H9 (cell line): Measurements from ENCODE around the gene FXN. TPM values are rescaled to one million over a fixed set of nuclear protein-coding genes. Genes with fewer than 3 reads are reported as not detected.

Experiments
- DNase-seq: peaks from one replicate; pipeline ENCODE4 v3.0.0-alpha.2; 2017
- H2AFZ ChIP-seq: one replicate; pipeline ENCODE4 v1.6.1; 2013; ENCODE audit warnings: mild to moderate bottlenecking, low read length, control low read depth, moderate library complexity
- H2AK5ac ChIP-seq: 2 replicates; pipeline ENCODE4 v1.6.1; 2013; ENCODE audit warnings: low read length, control low read depth, mixed read lengths; ENCODE audit not compliant: insufficient read length
- H2BK120ac ChIP-seq: one replicate; pipeline ENCODE4 v1.6.1; 2013; ENCODE audit warnings: low read depth, mild to moderate bottlenecking, low read length, control low read depth, inconsistent platforms; ENCODE audit not compliant: poor library complexity, severe bottlenecking
- H2BK12ac ChIP-seq: 2 replicates; pipeline ENCODE4 v1.6.1; 2013; ENCODE audit warnings: low read length, control low read depth, mixed read lengths, low read depth; ENCODE audit not compliant: insufficient read length
- H2BK15ac ChIP-seq: 2 replicates; pipeline ENCODE4 v1.6.1; 2013; ENCODE audit warnings: low read depth, low read length, control low read depth
- H2BK20ac ChIP-seq: one replicate; pipeline ENCODE4 v1.6.1; 2013; ENCODE audit warnings: low read depth, mild to moderate bottlenecking, low read length, control low read depth, inconsistent platforms; ENCODE audit not compliant: poor library complexity, severe bottlenecking
- H2BK5ac ChIP-seq: 2 replicates; pipeline ENCODE4 v1.6.1; 2013; ENCODE audit warnings: low read length, control low read depth, mixed read lengths; ENCODE audit not compliant: insufficient read length
- H3K14ac ChIP-seq: 2 replicates; pipeline ENCODE4 v1.6.1; 2013; ENCODE audit warnings: low read length, control low read depth; ENCODE audit not compliant: insufficient read depth
- H3K18ac ChIP-seq: 2 replicates; pipeline ENCODE4 v1.6.1; 2013; ENCODE audit warnings: low read depth, mild to moderate bottlenecking, mixed read lengths, low read length, control low read depth; ENCODE audit not compliant: insufficient read length
- H3K23ac ChIP-seq: 2 replicates; pipeline ENCODE4 v1.6.1; 2013; ENCODE audit warnings: low read length, control low read depth, mixed read lengths, low read depth; ENCODE audit not compliant: insufficient read length
- H3K23me2 ChIP-seq: 2 replicates; pipeline ENCODE4 v1.6.1; 2013; ENCODE audit warnings: low read depth, mild to moderate bottlenecking, mixed read lengths, low read length, control low read depth; ENCODE audit not compliant: insufficient read length, poor library complexity, severe bottlenecking
- H3K27ac ChIP-seq: 2 replicates; pipeline ENCODE4 v1.5.1; 2013; ENCODE audit warnings: low read length, control low read depth, mixed read lengths, low read depth; ENCODE audit not compliant: insufficient read length
- H3K27me3 ChIP-seq: 2 replicates; pipeline ENCODE4 v1.6.1; 2013; ENCODE audit warnings: low read length, control low read depth, inconsistent platforms; ENCODE audit not compliant: insufficient read depth
- H3K4ac ChIP-seq: 2 replicates; pipeline ENCODE4 v1.6.1; 2013; ENCODE audit warnings: low read depth, mild to moderate bottlenecking, control low read depth, inconsistent platforms, low read length, moderate library complexity
- H3K4me1 ChIP-seq: 2 replicates; pipeline ENCODE4 v1.6.1; 2013; ENCODE audit warnings: low read length, control low read depth, inconsistent platforms; ENCODE audit not compliant: insufficient read depth
- H3K4me2 ChIP-seq: 2 replicates; pipeline ENCODE4 v1.6.1; 2013; ENCODE audit warnings: low read length, control low read depth, mixed read lengths; ENCODE audit not compliant: insufficient read length, insufficient read depth
- H3K56ac ChIP-seq: 2 replicates; pipeline ENCODE4 v1.6.1; 2013; ENCODE audit warnings: low read depth, mild to moderate bottlenecking, mixed read lengths, low read length, control low read depth; ENCODE audit not compliant: insufficient read length
- H3K79me1 ChIP-seq: 2 replicates; pipeline ENCODE4 v1.6.1; 2013; ENCODE audit warnings: low read depth, mild to moderate bottlenecking, moderate library complexity, low read length, control low read depth, inconsistent platforms; ENCODE audit not compliant: insufficient read depth, poor library complexity, severe bottlenecking
- H3K79me2 ChIP-seq: 2 replicates; pipeline ENCODE4 v1.6.1; 2013; ENCODE audit warnings: low read length, control low read depth, inconsistent platforms; ENCODE audit not compliant: insufficient read depth
- H3K9ac ChIP-seq: 2 replicates; pipeline ENCODE4 v1.6.1; 2013; ENCODE audit warnings: low read length, control low read depth, mixed read lengths; ENCODE audit not compliant: insufficient read length; ENCODE audit errors: extremely low read depth
- H3K9me3 ChIP-seq: one replicate; pipeline ENCODE4 v1.6.1; 2013; ENCODE audit warnings: low read depth, low read length, inconsistent platforms; ENCODE audit not compliant: control insufficient read depth
- H3T11ph ChIP-seq: one replicate; pipeline ENCODE4 v1.6.1; 2013; ENCODE audit warnings: mild to moderate bottlenecking, low read length, control low read depth, inconsistent platforms
- H4K20me1 ChIP-seq: one replicate; pipeline ENCODE4 v1.6.1; 2013; ENCODE audit not compliant: control insufficient read depth, insufficient read length, insufficient read depth
- H4K5ac ChIP-seq: 2 replicates; pipeline ENCODE4 v1.6.1; 2013; ENCODE audit warnings: low read depth, mild to moderate bottlenecking, mixed read lengths, low read length, control low read depth; ENCODE audit not compliant: insufficient read length
- H4K8ac ChIP-seq: replicated peaks from 2 replicates; pipeline ENCODE4 v1.6.1; 2013; ENCODE audit warnings: low read length, control low read depth, mixed read lengths, low read depth; ENCODE audit not compliant: insufficient read length
- H4K91ac ChIP-seq: 2 replicates; pipeline ENCODE4 v1.6.1; 2013; ENCODE audit warnings: low read depth, mild to moderate bottlenecking, moderate library complexity, mixed read lengths, low read length, control low read depth; ENCODE audit not compliant: insufficient read length
- H3K27ac Mint-ChIP-seq, 3 experiments: 2 replicates in 2 of 3; 3 replicates in 1 of 3; pipeline ENCODE4 v1.8.0; 2020 to 2021; ENCODE audit warnings: mixed read lengths in 3 of 3, mild to moderate bottlenecking in 1 of 3, moderate library complexity in 1 of 3
- H3K27me3 Mint-ChIP-seq: 2 replicates; pipeline ENCODE4 v1.8.0; 2021; ENCODE audit warnings: low read depth, mild to moderate bottlenecking, moderate library complexity, mixed read lengths
- H3K36me3 Mint-ChIP-seq, 3 experiments: 2 replicates in 2 of 3; 3 replicates in 1 of 3; pipeline ENCODE4 v1.8.0; 2020 to 2021; ENCODE audit warnings: low read depth in 3 of 3, mixed read lengths in 3 of 3; ENCODE audit not compliant: insufficient read depth in 1 of 3
- H3K4me1 Mint-ChIP-seq, 2 experiments: 2 replicates each; pipeline ENCODE4 v1.8.0; 2020; ENCODE audit warnings: mixed read lengths in 2 of 2
- H3K4me3 Mint-ChIP-seq, 2 experiments: 2 replicates in 1 of 2; 3 replicates in 1 of 2; pipeline ENCODE4 v1.8.0; 2020 to 2021; ENCODE audit warnings: mild to moderate bottlenecking in 2 of 2, mixed read lengths in 2 of 2, moderate library complexity in 1 of 2
- H3K9me3 Mint-ChIP-seq, 2 experiments: 2 replicates in 1 of 2; 3 replicates in 1 of 2; pipeline ENCODE4 v1.8.0; 2020; ENCODE audit warnings: mild to moderate bottlenecking in 2 of 2, mixed read lengths in 2 of 2, moderate library complexity in 1 of 2
- CTCF ChIP-seq: fragments of 200-600 bp; sonication (generic); conservative IDR thresholded peaks from 3 replicates; pipeline ENCODE4 v1.8.0; 2021; ENCODE audit warnings: antibody characterized with exemption, mild to moderate bottlenecking
- WGBS: extraction: QIAGEN DNeasy Blood & Tissue Kit; methylation state at CpG from one replicate; pipeline ENCODE4 v1.1.7; 2013; ENCODE audit warnings: missing lambda C conversion rate, low lambda C conversion rate, mixed read lengths; ENCODE audit not compliant: insufficient read length; ENCODE audit errors: extremely low coverage; 5-methylcytosine and 5-hydroxymethylcytosine counted together
- total RNA-seq: library from RNA; stranded (reverse); gene quantifications from 2 replicates; pipeline ENCODE4 v1.2.1, GENCODE V29; 2021

FXN gene
- total RNA-seq, 1 experiment from 2014 or later: 34.4 TPM

GRCh38 chr9:69131682-69132081, 96.1 kb downstream of the FXN start:
- Mint-ChIP-seq H3K27me3 (no peaks in the 10 kb centered on the region), H3K9me3 (no peaks in the 10 kb centered on the region), H3K27ac (peak overlapping the region; percentile 15 to 67 (median 50); a peak in 2 of 7 replicates), H3K4me1 (peaks cover 41 to 58% of the 10 kb centered on the region in 2 experiments), H3K36me3 (peaks cover 13 to 30% (median 22%) of the 10 kb centered on the region in 3 experiments), H3K4me3 (no peak overlapping the region)
- no peak overlapping the region for H4K8ac ChIP-seq
- H4K91ac ChIP-seq: no peak overlapping the region
- H2AK5ac ChIP-seq: no peak overlapping the region
- WGBS: no CpG with 5 or more reads among the region's 1 CpG
- TF ChIP-seq CTCF: no peak
- H4K5ac ChIP-seq: no peak overlapping the region
- no peak overlapping the region for H2BK120ac ChIP-seq
- H3K4me1 ChIP-seq: peaks cover 2% of the 10 kb centered on the region; the same call in 1 of the 2 replicates
- peaks cover 45% of the 10 kb centered on the region; the same call in 1 of the 2 replicates for H3K79me2 ChIP-seq
- peak; percentile 10 for DNase-seq
- no peak overlapping the region for H3K27ac ChIP-seq
- H3K9ac ChIP-seq: no peak overlapping the region
- no peak overlapping the region for H3K4ac ChIP-seq
- no peak overlapping the region for H2BK12ac ChIP-seq
- H3K14ac ChIP-seq: no peak overlapping the region
- H3K4me2 ChIP-seq: no peak overlapping the region
- H2BK20ac ChIP-seq: no peak overlapping the region
- H2AFZ ChIP-seq: no peak overlapping the region
- H2BK5ac ChIP-seq: no peak overlapping the region
- peaks cover 10% of the 10 kb centered on the region for H3K79me1 ChIP-seq
- no peak overlapping the region for H3K56ac ChIP-seq
- peaks cover 4% of the 10 kb centered on the region for H4K20me1 ChIP-seq
- H3K18ac ChIP-seq: no peak overlapping the region
- H3K27me3 ChIP-seq: no peaks in the 10 kb centered on the region
- no peak overlapping the region for H3K23ac ChIP-seq
- no peak overlapping the region for H3T11ph ChIP-seq
- H3K23me2 ChIP-seq: no peaks in the 10 kb centered on the region
- no peak overlapping the region for H2BK15ac ChIP-seq
- no peaks in the 10 kb centered on the region for H3K9me3 ChIP-seq
